ENCODE results near the gene CAMK2G.

CAMK2G gene

DNA sequence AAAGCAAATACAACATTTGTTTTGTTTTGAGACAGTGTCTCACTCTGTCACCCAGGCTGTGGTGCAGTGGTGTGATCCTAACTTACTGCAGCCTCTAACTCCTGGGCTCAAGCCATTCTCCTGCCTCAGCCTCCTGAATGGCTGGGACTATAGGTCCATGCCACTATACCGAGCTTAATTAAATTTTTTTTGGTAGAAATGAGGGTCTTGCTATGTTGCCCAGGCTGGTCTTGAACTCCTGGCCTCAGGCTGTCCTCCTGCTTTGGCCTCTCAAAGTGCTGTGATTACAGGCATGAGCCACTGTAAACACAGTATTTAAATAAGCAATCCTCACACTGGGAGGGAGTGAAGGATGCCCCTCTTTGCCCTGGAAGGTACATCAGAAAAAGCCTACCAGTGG is 4.0 kb upstream of the CAMK2G start:
- no peak for DNase-seq

- no peak for DNase-seq
Observed at GRCh38 chr10:73877533-73878160, 3.3 kb upstream of the CAMK2G start.

- no peak for DNase-seq
Observed at GRCh38 chr10:73876971-73877370, 2.6 kb upstream of the CAMK2G start.

DNA sequence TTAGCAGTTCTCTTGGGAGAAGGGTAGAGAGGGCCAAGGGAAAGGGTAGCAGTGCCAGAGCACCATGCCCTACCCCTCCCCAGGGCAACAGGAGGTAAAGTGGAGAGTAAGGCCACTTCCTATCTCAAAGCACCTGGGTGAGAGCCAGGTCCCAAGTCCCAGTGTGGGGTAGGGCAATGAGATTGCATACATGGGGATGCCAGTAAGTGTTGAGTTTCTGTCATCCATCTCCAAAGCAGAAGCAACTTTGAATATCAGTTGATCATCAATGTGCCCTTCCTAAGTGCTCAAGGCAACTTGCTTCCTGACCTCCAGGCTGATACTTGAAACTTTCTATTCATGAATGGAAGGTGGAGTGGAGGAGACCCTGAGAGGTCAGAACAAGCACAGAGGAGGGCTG is 2.2 kb upstream of the CAMK2G start:
- no peak for DNase-seq

DNA sequence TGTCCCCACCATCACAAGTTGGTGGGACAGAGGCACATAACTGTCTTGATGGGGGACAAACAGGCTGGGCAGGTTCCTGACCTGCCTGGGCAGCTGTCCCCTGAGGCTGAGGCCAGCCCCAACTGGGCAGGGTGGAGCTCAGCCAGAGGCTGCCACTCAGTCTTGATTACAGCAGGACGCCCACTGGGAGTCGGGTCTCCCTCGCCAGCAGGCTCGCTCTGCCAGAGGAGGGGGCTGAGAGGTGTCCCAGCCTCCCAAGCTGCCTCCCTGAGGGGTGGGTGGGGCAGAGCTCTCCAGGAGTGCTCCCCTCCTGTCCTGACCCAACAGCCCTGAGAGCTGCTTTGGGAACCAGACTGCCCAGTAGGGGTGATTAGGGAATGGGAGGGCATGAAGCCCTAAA is 1.8 kb upstream of the CAMK2G start:
- no peak for DNase-seq

GRCh38 chr10:73875139-73875475 is 752 bp upstream of the CAMK2G start:
- no peak for DNase-seq

GRCh38 chr10:73873838-73874215 is 528 bp downstream of the CAMK2G start:
- no peak for DNase-seq

DNA sequence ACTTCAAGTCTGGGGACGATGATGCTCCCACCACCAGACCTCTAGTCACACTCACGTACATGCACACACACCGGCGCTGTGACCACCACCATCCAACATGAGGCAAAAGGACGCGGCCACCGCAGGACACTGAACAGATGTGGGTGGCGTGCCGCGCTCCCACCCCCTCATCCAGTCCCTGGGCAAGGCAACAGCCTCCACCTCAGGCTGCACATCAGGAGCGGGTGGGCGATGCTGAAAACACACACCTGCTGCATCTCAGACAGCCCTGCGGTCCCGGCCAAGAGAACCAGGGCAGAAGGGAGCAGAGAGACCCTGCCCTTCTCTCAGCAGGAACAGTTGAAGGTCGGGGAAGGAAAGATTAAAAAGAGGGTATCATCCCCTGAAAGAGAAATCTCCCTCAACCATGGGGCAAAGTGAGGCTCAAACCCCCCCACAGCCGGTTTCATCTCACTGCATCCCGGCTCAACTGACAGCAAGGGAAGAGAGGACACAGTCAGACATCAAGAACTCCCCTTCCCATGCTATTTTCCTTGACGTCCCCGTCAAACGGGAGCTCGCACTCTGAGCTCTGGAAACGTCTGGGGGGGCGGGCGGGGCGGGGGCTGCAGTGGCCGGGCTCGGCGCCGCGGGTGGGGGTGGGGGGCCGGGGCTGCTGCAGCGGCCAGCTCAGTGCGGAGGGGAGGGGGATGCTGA is 1.1 kb downstream of the CAMK2G start:
- no peak for DNase-seq

DNA sequence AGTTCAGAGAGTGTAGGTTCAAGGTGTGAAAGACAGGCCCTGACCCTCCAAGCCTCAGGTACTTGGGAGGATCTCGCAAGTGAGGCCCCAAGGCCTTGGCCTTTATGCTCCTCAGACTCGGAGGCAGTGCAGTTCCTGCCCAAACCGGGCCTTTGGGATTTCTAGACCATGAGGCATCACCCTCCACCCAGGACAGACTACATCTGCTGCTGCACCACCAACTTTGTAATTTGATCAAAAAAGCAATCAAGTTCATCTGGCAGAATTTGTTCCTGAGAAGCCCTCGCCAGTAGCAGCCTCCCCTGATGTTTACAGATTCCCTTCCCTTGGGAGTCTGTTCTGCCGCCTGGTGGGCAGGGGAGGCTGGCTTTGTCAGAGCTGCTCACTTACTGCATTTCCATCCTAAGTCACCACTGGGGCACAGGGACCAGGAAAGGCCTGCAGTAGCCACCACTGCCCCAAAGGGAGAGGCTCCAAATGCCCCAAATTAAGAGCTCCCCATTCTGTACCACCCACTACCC is 2.1 kb downstream of the CAMK2G start:
- DNase-seq = peak; percentile 72

DNA sequence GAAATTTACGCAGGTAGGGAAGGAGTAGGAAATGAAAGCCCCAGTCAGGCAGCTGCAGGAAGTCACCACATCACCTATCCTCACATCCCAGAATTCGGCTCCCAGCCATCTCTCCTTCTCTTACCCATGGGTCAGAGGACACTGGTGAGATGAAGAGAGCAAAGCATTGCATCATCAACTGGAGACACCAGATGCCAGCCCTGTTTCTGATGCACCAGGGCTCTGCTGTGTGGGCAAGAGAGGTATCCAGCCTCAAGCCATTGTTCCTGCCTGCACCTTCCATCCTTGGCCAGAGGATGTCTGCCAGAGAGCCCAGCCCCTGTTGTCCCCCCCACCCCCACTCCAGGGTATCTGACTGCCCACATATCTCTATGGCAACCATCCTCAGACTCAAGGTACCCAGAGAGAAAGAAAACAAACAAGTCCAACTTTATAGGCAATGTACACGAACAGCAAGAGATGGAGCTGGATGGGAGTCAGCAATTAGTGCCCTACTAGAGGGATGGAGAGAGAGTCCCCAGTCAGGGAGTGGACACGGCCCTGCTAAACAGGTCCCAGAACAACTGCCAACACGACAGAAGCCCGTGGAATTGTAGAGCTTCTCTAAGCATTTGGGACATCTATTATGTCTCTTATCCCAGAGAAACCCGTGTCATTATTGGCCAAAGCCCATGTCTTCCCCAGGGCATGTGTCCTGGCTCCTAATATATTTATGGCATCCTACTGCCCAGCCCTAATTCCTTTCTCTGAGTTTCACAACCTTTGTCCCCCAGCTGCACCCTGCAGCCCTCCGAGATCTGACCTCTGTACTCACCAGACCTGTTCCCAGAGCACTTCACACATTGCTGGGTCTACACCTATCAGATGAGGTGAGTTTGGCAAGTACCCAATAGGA is 2.8 kb downstream of the CAMK2G start:
- no peak for DNase-seq

GRCh38 chr10:73868655-73869195 is 5.6 kb downstream of the CAMK2G start:
- DNase-seq = no peak

GRCh38 chr10:73867871-73868631 is 6.3 kb downstream of the CAMK2G start:
- no peak for DNase-seq

DNA sequence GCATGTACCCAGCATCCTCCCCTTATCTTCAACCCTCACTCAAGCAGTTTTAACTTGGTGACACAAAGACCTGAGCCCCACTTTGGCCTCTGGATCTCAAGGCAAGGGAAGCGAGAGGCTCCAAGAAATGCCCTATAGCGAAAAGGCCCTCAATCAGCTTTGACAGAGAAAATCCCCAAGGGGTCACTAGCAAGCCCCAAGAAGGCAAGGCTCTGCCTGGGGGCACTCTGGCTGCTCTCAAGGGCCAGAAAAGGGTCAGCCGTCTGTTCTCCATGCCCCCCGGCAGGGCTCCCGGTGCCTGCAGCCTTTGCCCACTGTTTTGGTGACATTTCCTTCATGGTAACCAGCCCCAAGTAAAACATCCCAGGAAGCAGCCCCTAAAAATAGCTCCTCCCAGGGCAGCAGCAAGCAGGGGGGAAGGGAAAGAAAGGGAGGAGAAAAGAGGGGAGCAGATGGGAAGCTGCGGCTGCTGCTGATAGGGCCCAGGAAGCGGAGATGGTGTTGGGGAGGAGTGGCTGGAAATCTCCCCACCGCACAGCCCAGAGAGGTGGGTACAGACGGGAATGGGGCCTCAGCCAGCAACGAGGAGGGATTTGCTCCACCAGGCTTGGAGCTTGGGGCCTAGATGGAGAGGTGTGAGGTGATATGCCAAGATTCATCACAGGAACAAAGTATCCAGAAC is 7.1 kb downstream of the CAMK2G start:
- no peak for DNase-seq

GRCh38 chr10:73866621-73867020 is 7.7 kb downstream of the CAMK2G start:
- DNase-seq = no peak

DNA sequence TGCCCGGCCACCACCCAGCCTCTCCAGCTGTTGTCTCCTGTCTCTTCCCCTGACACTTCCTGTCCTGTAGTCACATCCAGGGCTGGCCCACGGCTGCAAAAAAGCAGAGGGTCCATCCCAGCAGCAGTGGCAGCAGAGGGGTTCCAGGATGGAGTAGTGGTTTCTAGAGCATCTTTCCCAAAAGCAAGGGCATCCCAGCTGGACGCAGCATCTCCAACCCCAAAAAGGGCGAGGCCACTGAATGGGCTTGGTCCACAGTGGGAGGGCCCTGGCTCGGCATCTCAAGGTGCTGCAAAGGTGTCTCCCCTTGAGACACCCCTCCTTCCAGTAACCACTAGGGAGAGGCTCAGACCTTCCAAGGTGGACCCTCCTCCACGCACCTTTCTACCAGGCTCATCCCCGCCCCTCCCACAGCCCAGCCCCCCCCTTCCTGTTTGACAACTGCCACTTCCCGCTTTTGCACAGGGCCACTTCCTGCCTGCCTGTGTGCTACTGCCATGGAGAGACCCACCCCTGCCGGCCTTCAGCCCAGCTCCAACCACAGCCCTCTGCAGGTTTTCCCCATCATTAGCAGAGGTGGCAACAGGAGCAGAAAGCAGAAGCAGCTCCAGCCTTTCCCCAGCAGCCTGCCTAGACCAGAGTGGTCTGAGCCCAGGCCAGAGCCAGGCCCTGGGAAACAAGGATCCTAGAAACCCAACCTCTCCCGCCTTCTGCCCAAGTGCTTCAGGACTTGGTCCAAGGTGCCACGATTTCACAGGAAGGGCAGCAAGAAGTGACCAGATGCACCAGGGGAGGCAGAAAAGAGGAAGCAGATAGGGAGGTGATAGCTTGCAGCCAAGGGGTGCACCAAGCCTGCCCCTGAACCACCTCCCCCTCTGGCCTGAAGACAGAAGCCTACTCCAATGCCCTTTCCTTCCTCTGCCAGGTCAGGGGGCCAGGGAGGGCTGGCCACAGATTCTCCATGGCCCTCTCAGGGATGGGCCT is 8.6 kb downstream of the CAMK2G start:
- no peak for DNase-seq

DNA sequence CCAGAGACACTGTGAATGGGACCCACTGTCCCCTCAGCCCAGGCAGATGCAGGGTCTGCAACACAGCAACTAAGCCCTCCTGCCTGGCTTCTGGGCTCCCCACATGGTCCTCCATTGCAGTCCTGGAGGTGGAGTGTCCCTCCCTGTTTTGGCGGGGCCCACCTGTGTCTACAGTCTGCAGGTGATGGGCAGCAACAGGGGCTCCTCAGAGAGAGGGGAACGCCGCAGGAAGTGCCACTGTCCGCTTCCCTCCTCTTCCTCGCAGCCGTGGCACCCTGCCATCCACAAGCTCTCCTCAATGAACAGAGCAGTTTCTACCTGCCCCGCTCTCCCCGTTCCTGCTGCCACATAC is 9.3 kb downstream of the CAMK2G start:
- no peak for DNase-seq

- no peak for DNase-seq
Observed at GRCh38 chr10:73864229-73864628, 10.1 kb downstream of the CAMK2G start.

DNA sequence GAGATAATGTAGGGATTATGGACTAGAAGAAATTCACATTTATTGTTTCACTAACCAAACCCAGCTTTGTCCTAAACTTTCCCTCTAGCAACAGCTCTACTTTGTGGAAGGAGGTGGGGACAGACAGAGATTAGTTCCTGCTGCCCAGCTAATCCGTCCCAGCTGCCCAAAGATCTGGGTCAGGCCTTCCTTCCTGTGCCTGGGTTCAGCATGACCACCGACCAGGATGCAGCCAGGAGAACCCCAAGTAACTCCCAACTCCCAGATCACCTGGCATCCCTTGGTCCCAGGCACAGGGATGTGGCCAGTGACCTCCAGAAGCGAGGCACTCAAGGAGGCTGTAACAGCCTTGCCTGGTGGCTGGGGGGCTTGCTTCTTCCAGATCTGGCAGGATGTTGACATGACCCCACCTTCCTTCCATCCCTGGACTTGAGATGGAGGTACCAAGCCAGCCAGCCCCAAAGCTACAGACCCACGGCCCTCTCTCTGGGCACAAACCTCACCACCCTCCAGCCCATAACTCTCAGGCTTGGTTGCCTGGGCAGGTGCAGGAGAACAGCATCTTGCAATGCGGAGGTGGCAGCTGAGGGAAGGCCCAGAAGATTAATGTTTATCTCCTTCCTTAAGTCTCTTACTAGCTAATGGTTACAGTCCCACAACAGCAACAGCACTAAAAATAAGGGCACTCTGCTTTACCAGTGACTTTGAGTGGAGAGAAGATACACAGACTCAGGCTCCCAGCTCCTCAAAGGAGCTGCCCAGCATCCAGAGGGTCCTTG is 11.1 kb downstream of the CAMK2G start:
- no peak for DNase-seq

GRCh38 chr10:73862011-73862410 is 12.3 kb downstream of the CAMK2G start:
- no peak for DNase-seq

Measured in 8988T (cell line).